GM19324 (cell line): Measurements from ENCODE around the gene TIGD1.

ENCODE experiments used
- ATAC-seq: cut with Tn5 transposase; IDR thresholded peaks from one replicate; pipeline ENCODE4 v1.9.1; 2021; ENCODE audit warnings: mild to moderate bottlenecking, moderate library complexity; ENCODE audit not compliant: unreplicated experiment, low FRiP score

TIGD1 gene

DNA sequence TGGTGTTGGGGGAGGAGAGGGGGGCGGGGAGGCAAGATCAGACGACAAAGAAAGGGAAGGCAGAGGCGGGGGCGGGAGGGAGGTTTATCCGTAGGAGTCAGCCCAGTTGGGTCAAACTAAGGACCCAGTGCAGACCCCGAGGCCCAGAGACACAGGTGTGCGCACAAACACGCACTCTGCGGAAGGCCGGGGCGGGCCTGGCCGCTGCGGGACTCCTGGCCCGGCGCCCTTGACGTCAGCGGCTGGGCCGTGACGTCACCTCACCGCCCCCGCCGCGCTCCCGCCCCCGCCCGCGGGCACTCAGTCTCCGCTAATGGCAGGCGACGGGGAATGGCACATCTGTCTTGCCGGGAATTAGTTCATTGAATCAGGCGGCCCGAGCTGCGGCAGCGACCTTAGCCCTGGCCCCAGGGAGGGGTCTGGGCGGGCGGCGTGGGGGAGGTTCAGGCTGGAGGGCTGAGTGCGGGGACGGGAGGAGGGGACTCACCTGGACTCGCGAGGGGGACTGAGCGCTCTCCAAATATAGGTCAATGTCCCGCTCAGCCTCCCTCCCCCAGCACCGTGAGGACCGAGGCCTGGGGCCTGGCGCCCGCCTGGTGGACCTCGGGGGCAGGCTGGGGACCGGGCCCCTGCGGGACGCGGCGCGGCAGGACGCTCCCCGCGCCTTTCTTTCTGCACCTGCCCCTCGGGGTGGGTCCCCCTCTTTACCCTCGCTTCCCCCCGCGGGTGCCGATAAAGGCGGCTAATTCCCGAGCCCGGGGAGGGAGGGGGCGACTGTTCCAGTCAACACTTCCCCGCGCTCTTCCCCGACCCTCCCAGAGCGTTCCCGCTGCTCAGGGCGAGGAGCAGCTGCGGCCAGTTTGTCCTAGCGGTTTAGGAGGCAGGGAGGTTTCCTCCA is 47.2 kb downstream of the TIGD1 start:
- ATAC-seq = no peak

GRCh38 chr2:232502511-232502910 is 47.8 kb downstream of the TIGD1 start:
- ATAC-seq = no peak

- no peak for ATAC-seq
Measured at GRCh38 chr2:232501794-232502390, 48.5 kb downstream of the TIGD1 start.

DNA sequence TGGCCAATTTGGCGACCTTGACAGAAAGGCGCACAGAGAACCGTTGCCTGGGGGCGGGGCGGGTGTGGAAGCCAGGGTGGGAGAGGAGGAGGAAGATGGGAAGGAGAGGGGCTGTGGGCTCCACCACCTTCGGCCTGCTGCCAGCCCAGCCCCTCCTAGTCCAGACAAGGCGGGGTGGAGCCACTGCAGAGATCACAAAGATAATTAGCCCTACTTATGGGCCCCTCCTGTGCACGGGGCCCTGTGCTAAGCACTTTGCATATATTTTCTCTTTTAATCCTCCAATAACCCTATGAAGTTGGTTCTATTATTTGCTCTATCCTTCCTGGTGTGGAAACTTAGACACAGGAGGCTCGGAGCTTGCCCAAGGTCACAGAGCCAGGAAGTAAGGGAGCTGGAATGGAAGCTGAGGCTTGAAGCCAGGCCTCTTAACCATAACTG is 49.0 kb downstream of the TIGD1 start:
- no peak for ATAC-seq

DNA sequence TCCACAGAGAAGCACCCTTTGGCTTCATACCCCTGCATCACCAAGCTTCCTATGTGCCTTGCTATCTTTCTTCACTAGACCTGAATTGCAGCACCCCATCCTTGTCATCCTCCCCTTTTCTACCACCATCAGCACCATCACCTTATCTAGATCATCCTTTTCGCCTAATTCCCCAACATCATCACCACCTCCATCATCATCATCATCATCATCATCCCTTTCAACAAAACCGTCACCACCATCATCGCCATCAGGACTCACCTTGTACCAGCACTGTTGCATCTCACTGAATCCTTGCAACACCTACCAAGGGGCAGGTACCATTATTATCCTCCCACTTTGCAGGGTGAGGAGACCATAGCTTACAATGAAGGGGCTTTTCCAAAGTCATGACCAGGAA is 51.9 kb downstream of the TIGD1 start:
- no peak for ATAC-seq
